Measurements from ENCODE around the gene PAK1.
"Not testable (repeated sequence)": the region's sequence is repeated elsewhere in the genome, so short reads cannot be mapped to it uniquely, and the experiment has no call there.

Gene PAK1

DNA sequence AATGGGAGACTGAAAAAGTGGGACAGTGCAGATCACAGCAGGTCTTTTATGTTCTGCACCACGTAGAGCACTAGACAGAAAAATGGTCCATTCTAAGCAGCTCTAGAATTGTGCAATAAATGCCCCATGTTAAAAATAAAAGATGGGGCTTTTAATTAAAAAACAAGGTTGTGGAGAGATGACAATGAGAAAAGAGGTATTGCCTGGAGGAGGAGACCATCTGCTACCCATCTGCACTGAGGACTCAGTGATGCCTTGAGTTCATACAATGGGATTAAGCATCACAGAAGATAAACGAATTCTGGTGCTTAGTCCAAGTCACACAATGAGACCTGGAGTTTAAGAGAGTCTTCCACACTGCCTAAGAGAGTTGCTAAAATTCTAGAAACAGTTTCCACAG, 73.6 kb downstream of the PAK1 start:
- Mint-ChIP-seq H3K27me3 (no peaks in the 10 kb centered on the region), H3K36me3 (ENCODE audit: low read depth) (peaks cover 31% of the 10 kb centered on the region), H3K27ac (no peak overlapping the region), H3K4me1 (ENCODE audit: low read depth) (peaks cover 43% of the 10 kb centered on the region), H3K9me3 (no peaks in the 10 kb centered on the region), H3K4me3 (no peak overlapping the region)
- intact Hi-C loops (cut with micrococcal nuclease) = loop anchor here (10.0 kb wide), 1 partner anchor 145 kb away; no protein-coding TSS in a partner anchor

DNA sequence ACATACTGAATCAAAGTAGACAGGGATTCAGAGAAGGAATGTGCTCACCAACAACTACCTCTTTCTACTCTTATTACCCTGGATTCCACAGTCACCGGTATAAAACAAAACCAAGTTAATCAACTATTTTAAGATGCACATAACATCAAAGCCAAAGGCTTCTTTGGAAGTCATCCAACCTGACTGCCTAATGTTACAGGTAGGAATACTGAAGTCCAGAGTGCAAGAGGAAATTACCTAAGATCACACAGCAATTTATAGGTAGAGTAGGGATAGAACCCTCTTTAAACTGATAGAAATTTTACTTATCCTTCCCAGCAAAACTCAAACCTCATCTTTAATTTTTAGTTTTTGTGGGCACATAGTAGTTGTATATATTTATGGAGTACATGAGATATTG, 76.3 kb downstream of the PAK1 start:
- peaks cover 20% of the 10 kb centered on the region for H3K36me3 Mint-ChIP-seq (ENCODE audit: low read depth)

DNA sequence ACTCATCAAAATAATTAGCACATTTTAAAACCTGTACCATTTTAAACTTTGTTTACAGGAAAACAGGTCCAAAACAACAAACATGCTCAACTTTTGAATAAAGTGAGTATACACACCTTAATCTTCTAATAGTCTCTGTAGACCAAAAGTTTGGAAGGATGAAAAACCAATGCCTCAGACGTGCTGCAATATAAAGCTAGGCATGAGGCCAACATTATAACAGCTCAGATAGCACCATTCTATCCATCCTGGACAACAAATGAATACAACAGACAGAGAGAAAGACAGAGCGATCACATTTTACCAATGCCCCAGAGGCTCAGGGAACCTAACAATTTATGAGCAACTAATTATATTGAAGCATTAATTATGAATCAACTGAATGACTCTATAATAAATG, 77.0 kb downstream of the PAK1 start:
- Mint-ChIP-seq H3K36me3 (ENCODE audit: low read depth) (peaks cover 18% of the 10 kb centered on the region), H3K9me3 (no peaks in the 10 kb centered on the region), H3K27me3 (no peaks in the 10 kb centered on the region), H3K4me3 (no peak overlapping the region), H3K4me1 (ENCODE audit: low read depth) (peaks cover 21% of the 10 kb centered on the region), H3K27ac (no peak overlapping the region)
- intact Hi-C loops (cut with micrococcal nuclease) = no loop called here

More for the DNA sequence above, 76.3 kb downstream of the PAK1 start:
- H3K27ac Mint-ChIP-seq = no peak overlapping the region
- peaks cover 28% of the 10 kb centered on the region for H3K4me1 Mint-ChIP-seq (ENCODE audit: low read depth)
- H3K27me3 Mint-ChIP-seq = no peaks in the 10 kb centered on the region
- no peak overlapping the region for H3K4me3 Mint-ChIP-seq
- intact Hi-C loops (cut with micrococcal nuclease) = no loop called here
- no peaks in the 10 kb centered on the region for H3K9me3 Mint-ChIP-seq

DNA sequence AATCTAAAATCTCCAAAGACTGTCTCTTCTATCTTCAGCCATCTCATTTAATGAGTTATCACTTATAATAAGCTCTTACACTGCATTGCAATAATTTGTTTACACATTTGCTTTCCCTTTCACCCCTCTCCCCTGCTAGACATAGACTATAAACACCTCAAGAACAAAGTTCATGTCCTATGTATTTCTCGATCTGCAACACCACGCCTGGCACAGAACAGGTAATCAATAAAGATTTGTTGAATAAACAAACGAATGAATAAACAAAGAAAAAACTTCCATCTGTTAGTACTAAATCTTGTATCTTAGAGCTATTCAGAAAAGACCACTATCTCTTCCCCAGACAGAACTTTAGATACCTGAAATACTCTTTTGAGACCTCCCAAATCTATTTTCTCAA, 77.6 kb downstream of the PAK1 start:
- H3K27ac Mint-ChIP-seq = no peak overlapping the region
- H3K4me3 Mint-ChIP-seq = no peak overlapping the region
- no peaks in the 10 kb centered on the region for H3K27me3 Mint-ChIP-seq
- intact Hi-C loops (cut with micrococcal nuclease) = no loop called here
- no peaks in the 10 kb centered on the region for H3K9me3 Mint-ChIP-seq
- peaks cover 24% of the 10 kb centered on the region for H3K36me3 Mint-ChIP-seq (ENCODE audit: low read depth)
- H3K4me1 Mint-ChIP-seq (ENCODE audit: low read depth) = peaks cover 15% of the 10 kb centered on the region

DNA sequence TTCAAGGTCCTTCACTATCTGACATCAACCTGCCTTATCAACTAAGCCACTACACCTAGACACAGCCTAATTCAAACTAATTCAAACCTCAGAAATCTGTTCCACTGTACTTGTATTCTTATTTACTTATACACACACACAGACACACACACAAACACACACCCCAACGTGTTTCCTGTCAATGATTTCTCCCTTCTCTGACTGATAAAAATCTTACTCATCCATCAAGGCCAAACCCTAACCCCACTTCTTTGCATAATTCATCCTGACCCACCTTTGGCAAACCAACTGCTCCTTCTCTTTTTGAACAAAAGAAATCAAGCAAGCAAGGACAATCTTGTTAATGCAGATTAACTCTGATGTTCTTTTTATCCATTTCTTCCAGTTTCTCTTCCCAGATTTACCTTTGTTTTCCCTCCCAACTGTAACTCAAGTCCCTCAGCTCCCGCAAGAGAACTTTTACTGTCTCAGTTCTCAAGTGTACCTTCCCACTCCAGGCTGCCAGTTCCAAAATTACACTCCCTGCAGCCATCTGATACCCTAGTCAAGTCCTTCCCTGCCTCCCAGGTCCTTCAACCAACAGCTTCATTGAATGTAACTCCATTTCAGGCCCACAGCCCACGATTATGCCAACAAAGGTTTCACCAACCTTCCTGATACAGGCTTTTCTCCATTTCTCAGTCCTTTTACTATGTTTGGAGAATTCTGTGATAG, 78.3 kb downstream of the PAK1 start:
- no peaks in the 10 kb centered on the region for H3K27me3 Mint-ChIP-seq

DNA sequence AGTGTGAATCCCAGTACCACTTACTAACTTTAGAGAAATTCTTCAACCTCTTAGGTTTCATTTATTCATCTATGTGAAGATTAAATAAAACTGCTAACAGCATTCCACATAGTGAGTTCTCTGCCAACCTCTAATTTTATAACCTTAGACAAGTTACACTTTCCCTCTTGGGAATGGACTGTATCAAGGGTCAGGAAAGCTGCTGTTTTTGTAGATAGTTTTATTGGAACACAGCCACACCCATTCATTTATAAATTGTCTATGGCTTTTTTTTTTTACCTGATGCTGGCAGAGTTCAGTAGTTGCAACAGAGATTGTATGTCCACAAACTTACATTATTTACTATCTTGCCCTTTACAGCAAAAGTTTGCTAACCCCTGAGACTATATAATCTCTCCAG, 81.1 kb downstream of the PAK1 start:
- H3K27ac Mint-ChIP-seq = no peak overlapping the region
- no peaks in the 10 kb centered on the region for H3K4me1 Mint-ChIP-seq (ENCODE audit: low read depth)
- intact Hi-C loops (cut with micrococcal nuclease) = no loop called here
- no peaks in the 10 kb centered on the region for H3K27me3 Mint-ChIP-seq
- peaks cover 35% of the 10 kb centered on the region for H3K36me3 Mint-ChIP-seq (ENCODE audit: low read depth)
- no peak overlapping the region for H3K4me3 Mint-ChIP-seq
- no peaks in the 10 kb centered on the region for H3K9me3 Mint-ChIP-seq

More for the DNA sequence above, 78.3 kb downstream of the PAK1 start:
- H3K36me3 Mint-ChIP-seq (ENCODE audit: low read depth) = peaks cover 31% of the 10 kb centered on the region
- no peak overlapping the region for H3K27ac Mint-ChIP-seq
- H3K9me3 Mint-ChIP-seq = no peaks in the 10 kb centered on the region
- intact Hi-C loops (cut with micrococcal nuclease) = no loop called here
- H3K4me3 Mint-ChIP-seq = no peak overlapping the region
- peaks cover 8% of the 10 kb centered on the region for H3K4me1 Mint-ChIP-seq (ENCODE audit: low read depth)

DNA sequence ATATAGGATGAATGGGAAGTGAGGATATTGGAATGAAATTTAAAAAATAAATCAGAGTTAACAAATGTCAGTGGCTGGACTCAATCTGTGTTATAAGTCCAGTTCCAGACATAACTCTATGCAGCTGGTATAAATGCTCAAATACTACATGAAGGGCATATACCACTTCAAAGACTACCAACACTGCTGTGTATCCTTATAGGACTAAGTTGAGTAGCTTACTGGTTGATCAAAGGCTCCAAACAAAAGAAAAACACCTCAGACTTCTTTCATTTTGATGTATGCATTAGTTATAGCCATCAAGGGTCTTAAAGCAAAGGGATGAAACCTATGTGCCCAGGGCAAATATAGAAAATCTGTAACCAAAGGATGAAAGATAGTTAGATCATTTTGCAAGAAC, 86.2 kb downstream of the PAK1 start:
- no peak overlapping the region for H3K27ac Mint-ChIP-seq
- intact Hi-C loops (cut with micrococcal nuclease) = no loop called here
- no peaks in the 10 kb centered on the region for H3K27me3 Mint-ChIP-seq
- no peaks in the 10 kb centered on the region for H3K4me1 Mint-ChIP-seq (ENCODE audit: low read depth)
- H3K4me3 Mint-ChIP-seq = no peak overlapping the region
- H3K36me3 Mint-ChIP-seq (ENCODE audit: low read depth) = peaks cover 73% of the 10 kb centered on the region
- no peaks in the 10 kb centered on the region for H3K9me3 Mint-ChIP-seq

DNA sequence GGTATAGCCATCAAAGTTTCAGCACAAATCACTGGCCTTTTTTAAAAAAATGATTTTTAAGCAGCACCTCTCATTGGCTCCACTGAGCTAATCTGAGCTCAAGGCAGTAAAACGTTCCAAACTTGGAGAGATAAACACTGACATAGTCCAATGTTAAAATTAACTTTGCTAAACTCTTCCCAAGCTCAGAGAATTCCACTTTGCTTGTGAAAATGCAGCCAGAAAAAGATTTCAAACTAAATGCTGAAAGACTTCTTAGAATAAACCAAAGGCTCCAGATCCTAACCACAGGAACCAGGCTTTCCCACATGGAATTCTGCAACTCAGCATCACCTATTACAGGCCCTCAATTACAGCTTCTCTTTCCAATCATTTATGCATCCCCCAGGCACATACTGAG, 87.7 kb downstream of the PAK1 start:
- intact Hi-C loops (cut with micrococcal nuclease) = no loop called here
- H3K4me1 Mint-ChIP-seq (ENCODE audit: low read depth) = peaks cover 5% of the 10 kb centered on the region
- H3K4me3 Mint-ChIP-seq = no peak overlapping the region
- H3K36me3 Mint-ChIP-seq (ENCODE audit: low read depth) = peaks cover 76% of the 10 kb centered on the region
- no peaks in the 10 kb centered on the region for H3K27me3 Mint-ChIP-seq
- no peak overlapping the region for H3K27ac Mint-ChIP-seq
- no peaks in the 10 kb centered on the region for H3K9me3 Mint-ChIP-seq

DNA sequence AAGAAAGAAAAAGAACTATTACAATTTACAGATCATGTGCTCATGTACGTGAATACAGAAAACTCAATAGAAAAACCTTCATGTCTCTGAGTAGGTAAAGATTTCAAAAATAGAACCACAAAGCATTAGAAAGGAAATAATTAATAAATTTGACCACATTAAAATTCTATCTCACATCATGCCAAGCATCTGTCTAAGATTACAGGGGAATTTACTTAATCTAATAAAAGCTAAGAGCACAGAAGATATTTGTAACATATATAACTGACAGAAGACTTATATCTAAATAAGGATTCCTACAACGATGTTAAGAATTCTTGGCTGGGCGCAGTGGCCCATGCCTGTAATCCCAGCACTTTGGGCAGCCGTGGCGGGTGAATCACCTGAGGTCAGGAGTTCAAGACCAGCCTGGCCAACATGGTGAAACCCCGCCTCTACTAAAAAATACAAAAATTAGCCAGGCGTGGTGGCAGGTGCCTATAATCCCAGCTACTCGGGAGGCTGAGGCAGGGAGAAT, 88.6 kb downstream of the PAK1 start:
- intact Hi-C loops (cut with micrococcal nuclease); H3K4me3 Mint-ChIP-seq; H3K27me3 Mint-ChIP-seq; H3K4me1 Mint-ChIP-seq (ENCODE audit: low read depth); H3K27ac Mint-ChIP-seq; H3K9me3 Mint-ChIP-seq: not testable (repeated sequence)
- peaks cover 76% of the 10 kb centered on the region for H3K36me3 Mint-ChIP-seq (ENCODE audit: low read depth)

DNA sequence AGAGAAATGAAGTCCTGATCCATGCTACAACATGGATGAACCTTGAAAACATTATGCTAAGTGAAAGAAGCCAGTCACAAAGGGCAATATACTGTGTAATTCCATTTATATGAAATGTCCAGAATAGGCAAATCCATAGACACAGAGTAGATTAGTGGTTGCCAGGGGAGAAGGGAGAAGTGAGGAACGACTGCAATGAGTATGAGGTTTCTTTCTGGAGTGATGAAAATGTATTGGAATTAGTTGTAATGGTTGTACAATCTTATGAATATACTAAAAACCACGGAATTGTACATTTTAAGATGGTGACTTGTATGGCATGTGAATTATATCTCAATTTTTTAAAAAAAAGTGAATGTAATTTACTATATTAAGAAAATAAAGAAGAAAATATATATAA, 89.3 kb downstream of the PAK1 start:
- Mint-ChIP-seq H3K4me3 (no peak overlapping the region), H3K9me3 (no peaks in the 10 kb centered on the region), H3K36me3 (ENCODE audit: low read depth) (peaks cover 79% of the 10 kb centered on the region), H3K4me1 (ENCODE audit: low read depth) (peaks cover 5% of the 10 kb centered on the region), H3K27me3 (no peaks in the 10 kb centered on the region), H3K27ac (no peak overlapping the region)
- intact Hi-C loops (cut with micrococcal nuclease) = no loop called here

DNA sequence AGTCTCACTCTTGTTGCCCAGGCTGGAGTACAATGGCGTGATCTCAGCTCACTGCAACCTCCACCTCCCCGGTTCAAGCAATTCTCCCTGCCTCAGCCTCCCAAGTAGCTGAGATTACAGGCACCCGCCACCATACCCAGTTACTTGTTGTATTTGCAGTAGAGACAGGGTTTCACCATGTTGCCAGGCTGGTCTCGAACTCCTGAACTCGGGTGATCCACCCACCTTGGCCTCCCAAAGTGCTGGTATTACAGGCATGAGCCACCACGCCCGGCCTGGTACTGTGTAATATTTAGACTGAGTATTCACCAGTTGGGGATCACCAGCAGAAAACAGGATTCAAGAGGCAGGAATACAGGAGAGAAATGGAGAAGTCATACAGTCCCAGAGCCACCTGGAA, 90.5 kb downstream of the PAK1 start:
- H3K27ac Mint-ChIP-seq; H3K9me3 Mint-ChIP-seq; intact Hi-C loops (cut with micrococcal nuclease); H3K4me3 Mint-ChIP-seq; H3K27me3 Mint-ChIP-seq: not testable (repeated sequence)
- peaks cover 79% of the 10 kb centered on the region for H3K36me3 Mint-ChIP-seq (ENCODE audit: low read depth)
- H3K4me1 Mint-ChIP-seq (ENCODE audit: low read depth) = peaks cover 14% of the 10 kb centered on the region

DNA sequence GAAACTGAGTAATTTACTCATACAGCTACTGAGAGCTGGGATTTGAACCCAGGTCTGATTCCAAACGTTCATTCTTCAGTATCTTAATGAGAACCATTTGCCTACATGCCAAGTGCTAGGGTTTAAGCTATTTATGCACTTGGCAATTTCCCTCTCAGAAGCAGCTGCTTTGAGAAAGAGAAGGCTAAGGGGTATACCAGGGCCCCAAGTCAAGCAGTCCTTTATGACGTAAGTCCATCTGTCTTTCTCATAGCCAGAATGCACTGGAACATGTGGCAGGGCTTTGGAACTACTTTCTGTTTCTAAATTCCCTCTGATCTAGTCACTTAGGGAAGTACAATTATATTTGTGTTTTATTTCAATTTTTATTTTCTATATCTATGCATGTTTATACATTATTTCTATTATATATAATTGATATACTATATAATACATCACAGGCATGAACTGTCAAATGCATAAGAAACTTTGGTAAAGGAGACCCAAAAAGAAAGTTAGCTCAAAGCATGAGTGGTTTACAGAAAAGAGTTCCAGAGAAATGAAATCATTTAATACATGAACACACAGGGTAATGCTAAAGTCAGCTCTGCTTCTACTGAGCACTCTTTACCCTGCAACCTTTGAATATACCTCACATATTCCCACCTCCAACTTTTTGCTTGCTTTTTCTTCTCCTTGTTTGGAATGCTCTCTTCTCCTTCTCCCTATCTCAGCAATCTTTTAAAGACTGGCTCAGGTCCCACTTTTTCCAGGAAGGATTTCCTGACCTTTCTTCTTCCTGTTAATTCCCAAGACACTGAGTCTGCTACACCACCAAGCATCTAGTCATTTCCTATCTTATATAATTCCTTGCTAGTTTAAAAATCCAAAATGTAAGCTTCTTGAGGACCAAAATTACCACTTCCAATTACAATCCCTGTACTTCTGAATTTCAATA, 91.9 kb downstream of the PAK1 start:
- Mint-ChIP-seq H3K27ac (no peak overlapping the region), H3K4me3 (no peak overlapping the region), H3K27me3 (no peaks in the 10 kb centered on the region), H3K36me3 (ENCODE audit: low read depth) (peaks cover 85% of the 10 kb centered on the region), H3K4me1 (ENCODE audit: low read depth) (peaks cover 20% of the 10 kb centered on the region), H3K9me3 (no peaks in the 10 kb centered on the region)
- intact Hi-C loops (cut with micrococcal nuclease) = no loop called here

DNA sequence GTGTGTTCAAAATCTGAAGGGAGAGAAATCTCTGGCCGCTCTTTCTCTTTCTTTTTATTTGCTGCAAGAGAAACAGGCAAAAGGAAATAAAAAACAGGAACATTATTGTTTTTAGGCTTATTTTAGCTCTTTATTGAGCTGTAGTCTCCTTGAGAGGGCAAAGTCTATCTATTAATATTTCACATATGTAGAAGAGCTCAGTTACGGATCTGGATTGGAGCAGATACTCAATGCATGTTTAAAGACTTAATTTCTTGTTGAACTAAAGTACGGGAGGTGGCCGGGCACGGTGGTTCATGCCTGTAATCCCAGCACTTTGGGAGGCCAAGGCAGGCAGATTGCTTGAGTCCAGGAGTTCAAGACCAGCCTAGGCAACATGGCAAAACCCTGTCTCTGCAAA, 94.0 kb downstream of the PAK1 start:
- intact Hi-C loops (cut with micrococcal nuclease) = no loop called here
- H3K9me3 Mint-ChIP-seq = no peaks in the 10 kb centered on the region
- H3K4me1 Mint-ChIP-seq (ENCODE audit: low read depth) = peaks cover 20% of the 10 kb centered on the region
- peaks cover 94% of the 10 kb centered on the region for H3K36me3 Mint-ChIP-seq (ENCODE audit: low read depth)
- H3K4me3 Mint-ChIP-seq = no peak overlapping the region
- H3K27ac Mint-ChIP-seq = no peak overlapping the region
- no peaks in the 10 kb centered on the region for H3K27me3 Mint-ChIP-seq

DNA sequence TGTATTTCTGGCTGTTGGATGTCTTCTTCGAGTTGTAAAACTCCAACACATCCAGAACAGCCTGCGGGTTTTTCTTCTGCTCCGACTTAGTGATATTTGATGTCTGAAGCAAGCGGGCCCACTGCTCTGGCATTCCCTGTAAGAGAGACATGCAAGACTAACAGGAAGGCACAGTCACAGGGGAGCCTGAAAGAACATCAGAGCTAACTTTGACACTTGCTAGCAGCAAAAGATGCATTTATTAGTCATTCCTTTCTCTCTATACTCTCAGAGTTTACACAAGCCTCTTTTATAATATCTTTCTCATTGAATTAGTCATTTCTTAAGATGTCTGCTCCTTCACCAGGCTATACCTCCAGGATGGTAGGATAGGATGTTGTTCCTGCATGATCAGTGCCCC, 94.6 kb downstream of the PAK1 start:
- intact Hi-C loops (cut with micrococcal nuclease) = no loop called here
- no peak overlapping the region for H3K27ac Mint-ChIP-seq
- peaks cover 96% of the 10 kb centered on the region for H3K36me3 Mint-ChIP-seq (ENCODE audit: low read depth)
- no peaks in the 10 kb centered on the region for H3K9me3 Mint-ChIP-seq
- peaks cover 20% of the 10 kb centered on the region for H3K4me1 Mint-ChIP-seq (ENCODE audit: low read depth)
- no peaks in the 10 kb centered on the region for H3K27me3 Mint-ChIP-seq
- H3K4me3 Mint-ChIP-seq = no peak overlapping the region

Measured in dendritic cell treated with granulocyte-macrophage colony-stimulating factor and Interleukin-4, amounts not matched to agents 40 ng/mL and 50 ng/mL, for 4 days (primary cell).